GM23338 (cell line): ENCODE data around the gene CIB4. TPM values are rescaled to one million over a fixed set of nuclear protein-coding genes. Genes with fewer than 3 reads are reported as not detected.

Experiments
- ATAC-seq: fragments of 200-7000 bp; cut with Tn5 transposase; 3 replicates; pipeline ENCODE4 v1.9.1; 2020
- DNase-seq: peaks from one replicate; pipeline ENCODE4 v3.0.0-alpha.2; 2015; ENCODE audit warnings: low spot score
- H2AFZ ChIP-seq: fragments of 200-600 bp; sonication (generic); 2 replicates; pipeline ENCODE4 v1.8.0; 2016; ENCODE audit warnings: antibody characterized with exemption, mild to moderate bottlenecking, moderate library complexity
- H3F3A ChIP-seq: fragments of 200-600 bp; sonication (generic); replicated peaks from 2 replicates; pipeline ENCODE4 v1.8.0; 2017; ENCODE audit warnings: antibody characterized with exemption, mixed run types, low read depth
- H3K27ac ChIP-seq: fragments of 200-600 bp; sonication (generic); 2 replicates; pipeline ENCODE4 v1.6.1; 2016; ENCODE audit warnings: low read depth
- H3K27me3 ChIP-seq: fragments of 200-600 bp; sonication (generic); 2 replicates; pipeline ENCODE4 v1.8.0; 2016; ENCODE audit warnings: mild to moderate bottlenecking, mixed run types, moderate library complexity; ENCODE audit not compliant: insufficient read depth
- H3K36me3 ChIP-seq: fragments of 200-600 bp; sonication (generic); 2 replicates; pipeline ENCODE4 v1.8.0; 2016; ENCODE audit warnings: mild to moderate bottlenecking; ENCODE audit not compliant: insufficient read depth
- H3K4me1 ChIP-seq: fragments of 200-600 bp; sonication (generic); 2 replicates; pipeline ENCODE4 v1.8.0; 2016; ENCODE audit warnings: mild to moderate bottlenecking, moderate library complexity; ENCODE audit not compliant: insufficient read depth
- H3K4me2 ChIP-seq: fragments of 200-600 bp; sonication (generic); 2 replicates; pipeline ENCODE4 v1.7.1; 2017; ENCODE audit warnings: mixed run types
- H3K4me3 ChIP-seq: fragments of 200-600 bp; sonication (generic); 2 replicates; pipeline ENCODE4 v1.6.1; 2016; ENCODE audit warnings: mixed run types
- H3K79me2 ChIP-seq: fragments of 200-600 bp; sonication (generic); replicated peaks from 2 replicates; pipeline ENCODE4 v1.8.0; 2017; ENCODE audit warnings: mild to moderate bottlenecking; ENCODE audit not compliant: insufficient read depth
- H3K9me2 ChIP-seq: fragments of 200-600 bp; sonication (generic); 2 replicates; pipeline ENCODE4 v1.8.0; 2017; ENCODE audit not compliant: insufficient read depth
- H4K20me1 ChIP-seq: fragments of 200-600 bp; sonication (generic); replicated peaks from 2 replicates; pipeline ENCODE4 v1.8.0; 2017; ENCODE audit warnings: mild to moderate bottlenecking; ENCODE audit not compliant: insufficient read depth
- H3K27ac Mint-ChIP-seq: 2 replicates; pipeline ENCODE4 v1.8.0; 2020; ENCODE audit warnings: inconsistent platforms, mild to moderate bottlenecking, moderate library complexity, mixed read lengths
- H3K27me3 Mint-ChIP-seq: 3 replicates; pipeline ENCODE4 v1.8.0; 2022; ENCODE audit warnings: low read depth, mild to moderate bottlenecking, moderate library complexity, mixed read lengths, inconsistent platforms; ENCODE audit not compliant: insufficient read depth, poor library complexity
- H3K36me3 Mint-ChIP-seq: 3 replicates; pipeline ENCODE4 v1.8.0; 2021; ENCODE audit warnings: low read depth, mild to moderate bottlenecking, inconsistent platforms, moderate library complexity, mixed read lengths
- H3K4me1 Mint-ChIP-seq: 3 replicates; pipeline ENCODE4 v1.8.0; 2020; ENCODE audit warnings: mild to moderate bottlenecking, inconsistent platforms, mixed read lengths
- H3K4me3 Mint-ChIP-seq: 3 replicates; pipeline ENCODE4 v1.8.0; 2021; ENCODE audit warnings: moderate library complexity, mild to moderate bottlenecking, inconsistent platforms, mixed read lengths
- H3K9me3 Mint-ChIP-seq: 3 replicates; pipeline ENCODE4 v1.8.0; 2020; ENCODE audit warnings: moderate library complexity, mild to moderate bottlenecking, inconsistent platforms, mixed read lengths
- CREB1 ChIP-seq: fragments of 250-450 bp; sonication (Bioruptor Pico); IDR thresholded peaks from 2 replicates; pipeline ENCODE4 v1.5.0; 2020; ENCODE audit warnings: low read depth, mild to moderate bottlenecking, moderate library complexity
- CTCF ChIP-seq, 2 experiments: fragments of 200-600 bp in 1 of 2; sonication (generic) in 1 of 2; conservative IDR thresholded peaks; 2 replicates each; pipeline versions ENCODE4 v1.5.1 to v1.6.1; 2016 to 2017; ENCODE audit warnings: antibody characterized with exemption in 2 of 2, low read depth in 2 of 2, mild to moderate bottlenecking in 2 of 2, moderate library complexity in 1 of 2
- ETS1 ChIP-seq: IDR thresholded peaks from 2 replicates; pipeline ENCODE4 v1.6.1; 2016; ENCODE audit warnings: antibody characterized with exemption
- EZH2phosphoT487 ChIP-seq: fragments of 200-600 bp; sonication (generic); IDR thresholded peaks from one replicate; pipeline ENCODE4 v1.8.1; 2018; ENCODE audit warnings: antibody characterized with exemption; ENCODE audit not compliant: unreplicated experiment
- JUNB ChIP-seq: IDR thresholded peaks from one replicate; pipeline ENCODE4 v1.6.1; 2016; ENCODE audit warnings: antibody characterized with exemption; ENCODE audit not compliant: unreplicated experiment
- NANOG ChIP-seq: IDR thresholded peaks from 2 replicates; pipeline ENCODE4 v1.6.1; 2016; ENCODE audit warnings: antibody characterized with exemption, borderline replicate concordance
- POLR2AphosphoS5 ChIP-seq: IDR thresholded peaks from 2 replicates; pipeline ENCODE4 v1.6.1; 2016; ENCODE audit warnings: antibody characterized with exemption, low read depth
- REST ChIP-seq: IDR thresholded peaks from one replicate; pipeline ENCODE4 v1.6.1; 2018; ENCODE audit warnings: antibody characterized with exemption; ENCODE audit not compliant: unreplicated experiment
- STAT1 ChIP-seq: IDR thresholded peaks from one replicate; pipeline ENCODE4 v1.6.1; 2016; ENCODE audit warnings: antibody characterized with exemption; ENCODE audit not compliant: unreplicated experiment
- ZNF114 ChIP-seq: fragments of 250-450 bp; sonication (Bioruptor Pico); IDR thresholded peaks from 2 replicates; pipeline ENCODE4 v1.5.0; 2020; ENCODE audit warnings: mild to moderate bottlenecking, moderate library complexity
- ZNF331 ChIP-seq: fragments of 250-450 bp; sonication (Bioruptor Pico); IDR thresholded peaks from 2 replicates; pipeline ENCODE4 v1.5.0; 2020; ENCODE audit warnings: low read depth, mild to moderate bottlenecking, moderate library complexity
- polyA plus RNA-seq: library from polyadenylated mRNA; unstranded; fragments of >200 nt; fragmentation: Nextera tagmentation; extraction: Ambion mirVana; gene quantifications from 2 replicates; pipeline ENCODE4 v1.2.1, GENCODE V29; 2016
- total RNA-seq: library from RNA; depleted of rRNA; stranded (reverse); fragments of >200 nt; shearing (Covaris generic); gene quantifications from 2 replicates; pipeline ENCODE4 v1.2.3, GENCODE V29; 2014

Gene CIB4
- total and polyA plus RNA-seq, 2 experiments from 2014 or later = not detected

- Mint-ChIP-seq H3K36me3 (no peaks in the 10 kb centered on the region), H3K9me3 (no peaks in the 10 kb centered on the region; the same call in 2 of the 3 replicates), H3K4me1 (peaks cover 35% of the 10 kb centered on the region), H3K27me3 (peaks cover 10% of the 10 kb centered on the region), H3K27ac (no peak overlapping the region; the same call in 1 of the 2 replicates), H3K4me3 (no peak overlapping the region)
- no peaks in the 10 kb centered on the region for H3K9me2 ChIP-seq
- no peaks in the 10 kb centered on the region for H4K20me1 ChIP-seq
- H2AFZ ChIP-seq = no peak overlapping the region
- no peak overlapping the region for H3K4me2 ChIP-seq
- peak; percentile 14; the same call in 2 of the 3 replicates for ATAC-seq
- DNase-seq = no peak
- H3F3A ChIP-seq = no peaks in the 10 kb centered on the region
- H3K4me3 ChIP-seq = no peak overlapping the region
- no peak overlapping the region for H3K27ac ChIP-seq
- no peak for TF ChIP-seq ETS1
- TF ChIP-seq JUNB = no peak
- TF ChIP-seq STAT1 = no peak
- no peak for TF ChIP-seq NANOG
- no peak for TF ChIP-seq CTCF (conservative IDR thresholded peaks at IDR 0.05; ENCODE audit: low read depth in 2 of 2)
- TF ChIP-seq CREB1 (CRISPR knock-in tag) = no peak
- TF ChIP-seq ZNF114 (CRISPR knock-in tag) = no peak
- TF ChIP-seq ZNF331 (CRISPR knock-in tag) = no peak
- TF ChIP-seq EZH2phosphoT487 = no peak
- H3K36me3 ChIP-seq = no peaks in the 10 kb centered on the region
- H3K27me3 ChIP-seq = peaks cover 5% of the 10 kb centered on the region
- H3K4me1 ChIP-seq = peaks cover 6% of the 10 kb centered on the region
- H3K79me2 ChIP-seq = no peaks in the 10 kb centered on the region
These were observed 72.9 kb downstream of the CIB4 start for GRCh38 chr2:26568076-26568890.

GRCh38 chr2:26567534-26567933 is 73.6 kb downstream of the CIB4 start:
- no peaks in the 10 kb centered on the region for H3K36me3 Mint-ChIP-seq
- no peaks in the 10 kb centered on the region for H4K20me1 ChIP-seq
- H3K4me3 Mint-ChIP-seq = no peak overlapping the region
- no peak overlapping the region for H3K4me2 ChIP-seq
- H3K27ac ChIP-seq = no peak overlapping the region
- H3K9me3 Mint-ChIP-seq = no peaks in the 10 kb centered on the region; the same call in 2 of the 3 replicates
- no peak overlapping the region for H3K4me3 ChIP-seq
- no peak for TF ChIP-seq REST
- TF ChIP-seq CTCF (conservative IDR thresholded peaks at IDR 0.05; ENCODE audit: low read depth in 2 of 2) = no peak
- no peak for TF ChIP-seq EZH2phosphoT487
- no peak for TF ChIP-seq POLR2AphosphoS5
- H2AFZ ChIP-seq = no peak overlapping the region
- peaks cover 6% of the 10 kb centered on the region for H3K4me1 ChIP-seq
- no peak overlapping the region; the same call in 1 of the 2 replicates for H3K27ac Mint-ChIP-seq
- H3K4me1 Mint-ChIP-seq = peaks cover 38% of the 10 kb centered on the region
- no peak for DNase-seq
- H3K27me3 Mint-ChIP-seq = peaks cover 16% of the 10 kb centered on the region
- no peaks in the 10 kb centered on the region for H3K9me2 ChIP-seq
- peaks cover 12% of the 10 kb centered on the region for H3K27me3 ChIP-seq
- no peaks in the 10 kb centered on the region for H3K36me3 ChIP-seq
- no peaks in the 10 kb centered on the region for H3F3A ChIP-seq
- peak; percentile 81 for ATAC-seq
- H3K79me2 ChIP-seq = no peaks in the 10 kb centered on the region
